SK-MEL-5 (cell line): ENCODE data around the gene PROB1. TPM values are rescaled to one million over a fixed set of nuclear protein-coding genes. Genes with fewer than 3 reads are reported as not detected.
A peak's percentile ranks its signal among the peaks of the same experiment; 100 is the strongest.
"Not testable (repeated sequence)": the region's sequence is repeated elsewhere in the genome, so short reads cannot be mapped to it uniquely, and the experiment has no call there.

Experiments used
- DNase-seq: peaks from one replicate; pipeline ENCODE4 v3.0.0-alpha.2; 2016; ENCODE audit warnings: low read depth, low spot score
- in situ Hi-C: cut with HindIII; loops from 2 replicates; pipeline ENCODE4 v1.10.0; 2016; ENCODE audit warnings: low sequenced_read_pairs, high pct_unique_total_duplicates, low pct_unique_long_range_greater_than_20kb
- polyA plus RNA-seq, 2 experiments: library from polyadenylated mRNA; depleted of rRNA; stranded (reverse); fragments of >200 nt; gene quantifications; 2 replicates each; pipeline ENCODE4 v1.2.3, GENCODE V29; 2015
- total RNA-seq: library from RNA; depleted of rRNA; stranded (reverse); fragments of >200 nt; shearing (Covaris generic); gene quantifications from 2 replicates; pipeline ENCODE4 v1.2.3, GENCODE V29; 2014; rRNA removed

Gene PROB1, protein sequence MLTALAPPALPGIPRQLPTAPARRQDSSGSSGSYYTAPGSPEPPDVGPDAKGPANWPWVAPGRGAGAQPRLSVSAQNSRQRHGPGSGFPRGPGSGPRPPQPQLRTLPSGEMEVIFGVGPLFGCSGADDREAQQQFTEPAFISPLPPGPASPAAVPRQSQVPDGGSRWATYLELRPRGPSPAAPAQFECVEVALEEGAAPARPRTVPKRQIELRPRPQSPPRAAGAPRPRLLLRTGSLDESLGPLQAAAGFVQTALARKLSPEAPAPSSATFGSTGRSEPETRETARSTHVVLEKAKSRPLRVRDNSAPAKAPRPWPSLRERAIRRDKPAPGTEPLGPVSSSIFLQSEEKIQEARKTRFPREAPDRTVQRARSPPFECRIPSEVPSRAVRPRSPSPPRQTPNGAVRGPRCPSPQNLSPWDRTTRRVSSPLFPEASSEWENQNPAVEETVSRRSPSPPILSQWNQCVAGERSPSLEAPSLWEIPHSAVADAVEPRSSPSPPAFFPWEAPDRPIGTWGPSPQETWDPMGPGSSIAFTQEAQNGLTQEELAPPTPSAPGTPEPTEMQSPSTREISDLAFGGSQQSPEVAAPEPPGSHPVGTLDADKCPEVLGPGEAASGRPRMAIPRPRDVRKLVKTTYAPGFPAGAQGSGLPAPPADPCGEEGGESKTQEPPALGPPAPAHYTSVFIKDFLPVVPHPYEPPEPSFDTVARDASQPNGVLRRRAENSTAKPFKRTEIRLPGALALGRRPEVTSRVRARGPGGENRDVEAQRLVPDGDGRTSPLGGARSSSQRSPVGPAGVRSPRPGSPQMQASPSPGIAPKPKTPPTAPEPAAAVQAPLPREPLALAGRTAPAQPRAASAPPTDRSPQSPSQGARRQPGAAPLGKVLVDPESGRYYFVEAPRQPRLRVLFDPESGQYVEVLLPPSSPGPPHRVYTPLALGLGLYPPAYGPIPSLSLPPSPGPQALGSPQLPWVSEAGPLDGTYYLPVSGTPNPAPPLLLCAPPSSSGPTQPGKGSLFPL
- 0.03 and 0.19 TPM in 2 replicates for total RNA-seq
- polyA plus RNA-seq (2015; cell fraction: cytosol; rRNA removed): 0.07 and 0.16 TPM in 2 replicates
- 1.2 and 1.7 TPM in 2 replicates for polyA plus RNA-seq (2015; cell fraction: nucleus; rRNA removed)

DNA sequence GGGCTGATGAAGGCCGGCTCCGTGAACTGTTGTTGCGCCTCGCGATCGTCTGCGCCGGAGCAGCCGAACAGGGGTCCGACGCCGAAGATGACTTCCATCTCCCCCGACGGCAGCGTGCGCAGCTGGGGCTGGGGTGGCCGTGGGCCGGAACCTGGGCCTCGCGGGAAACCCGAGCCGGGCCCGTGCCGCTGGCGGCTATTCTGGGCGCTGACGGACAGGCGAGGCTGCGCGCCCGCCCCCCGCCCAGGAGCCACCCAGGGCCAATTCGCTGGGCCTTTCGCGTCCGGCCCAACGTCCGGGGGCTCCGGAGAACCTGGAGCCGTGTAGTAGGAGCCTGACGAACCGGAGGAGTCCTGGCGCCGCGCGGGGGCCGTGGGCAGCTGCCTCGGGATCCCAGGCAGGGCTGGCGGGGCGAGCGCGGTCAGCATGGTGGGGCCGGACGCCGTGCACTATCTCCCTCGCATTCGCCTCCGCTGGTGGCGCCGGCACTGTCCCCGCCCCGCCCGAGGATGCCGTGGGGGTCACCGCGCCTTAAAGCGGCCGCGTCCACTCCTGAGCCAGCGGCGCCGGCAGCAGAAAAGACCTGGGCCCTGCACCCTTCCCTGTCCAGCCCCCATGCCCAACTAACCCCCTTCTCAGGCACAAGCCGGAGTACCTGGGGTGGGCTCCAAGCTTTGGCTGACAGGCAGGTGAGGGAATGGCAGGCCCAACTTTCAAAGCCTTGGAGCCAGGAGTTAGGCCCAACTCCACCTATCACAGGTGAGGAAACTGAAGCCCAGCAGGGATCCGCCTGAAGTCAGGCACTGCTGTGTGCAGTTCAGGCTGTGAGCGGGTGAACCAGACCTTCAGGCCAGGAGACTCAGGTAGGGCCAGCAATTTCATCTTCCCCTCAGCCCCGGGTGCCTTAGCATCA, at the start of gene PROB1:
PROB1 (minus strand) TSS at position 451 of the 913 bp plus-strand sequence; CDS start at position 428, 23 bp downstream.
- DNase-seq: no peak
- in situ Hi-C loops: no loop called here

DNA sequence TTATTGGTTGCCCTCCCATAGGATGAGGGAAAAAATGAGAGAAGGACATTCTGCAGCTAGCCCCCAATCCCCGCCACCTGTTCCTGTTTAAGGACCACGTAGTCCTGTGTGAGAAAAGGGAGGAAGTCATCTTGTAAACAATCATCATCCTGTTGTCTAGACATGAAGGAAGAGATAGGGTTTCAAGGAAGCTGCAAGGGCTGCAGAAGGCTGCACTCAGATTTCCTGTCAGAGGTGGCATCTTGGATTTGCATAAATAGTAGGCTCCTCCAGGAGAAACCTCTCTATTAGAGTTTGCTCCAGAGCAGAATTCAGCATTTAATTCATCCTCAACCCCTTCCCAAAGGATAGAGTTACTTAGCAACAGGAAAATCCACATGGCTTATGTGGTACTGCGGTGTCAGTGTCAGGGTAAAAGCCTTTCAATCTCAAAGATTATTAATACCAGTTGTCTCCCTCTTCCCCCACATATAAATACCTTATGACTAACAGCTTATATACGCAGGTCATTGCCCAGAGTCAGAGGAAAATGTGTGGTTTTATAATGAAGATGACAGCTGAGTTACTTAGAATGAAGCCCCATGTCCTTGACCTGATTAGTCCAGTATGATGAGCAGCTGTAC, 49.0 kb upstream of the PROB1 start:
- no peak for DNase-seq
- in situ Hi-C loops: no loop called here

DNA sequence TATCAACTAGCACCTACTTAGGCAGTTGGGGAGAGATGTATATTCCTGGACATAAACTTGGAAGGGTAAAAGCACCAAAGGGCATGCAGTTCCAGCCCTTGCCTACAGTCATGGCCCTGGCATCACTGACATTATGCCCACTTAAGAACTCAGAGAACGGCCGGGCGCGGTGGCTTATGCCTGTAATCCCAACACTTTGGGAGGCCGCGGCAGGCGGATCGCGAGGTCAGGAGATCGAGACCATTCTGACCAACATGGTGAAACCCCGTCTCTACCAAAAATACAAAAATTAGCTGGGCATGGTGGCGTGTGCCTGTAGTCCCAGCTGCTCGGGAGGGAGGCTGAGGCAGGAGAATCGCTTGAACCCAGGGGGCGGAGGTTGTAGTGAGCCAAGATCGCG, 45.5 kb upstream of the PROB1 start:
- in situ Hi-C loops, DNase-seq: not testable (repeated sequence)

DNA sequence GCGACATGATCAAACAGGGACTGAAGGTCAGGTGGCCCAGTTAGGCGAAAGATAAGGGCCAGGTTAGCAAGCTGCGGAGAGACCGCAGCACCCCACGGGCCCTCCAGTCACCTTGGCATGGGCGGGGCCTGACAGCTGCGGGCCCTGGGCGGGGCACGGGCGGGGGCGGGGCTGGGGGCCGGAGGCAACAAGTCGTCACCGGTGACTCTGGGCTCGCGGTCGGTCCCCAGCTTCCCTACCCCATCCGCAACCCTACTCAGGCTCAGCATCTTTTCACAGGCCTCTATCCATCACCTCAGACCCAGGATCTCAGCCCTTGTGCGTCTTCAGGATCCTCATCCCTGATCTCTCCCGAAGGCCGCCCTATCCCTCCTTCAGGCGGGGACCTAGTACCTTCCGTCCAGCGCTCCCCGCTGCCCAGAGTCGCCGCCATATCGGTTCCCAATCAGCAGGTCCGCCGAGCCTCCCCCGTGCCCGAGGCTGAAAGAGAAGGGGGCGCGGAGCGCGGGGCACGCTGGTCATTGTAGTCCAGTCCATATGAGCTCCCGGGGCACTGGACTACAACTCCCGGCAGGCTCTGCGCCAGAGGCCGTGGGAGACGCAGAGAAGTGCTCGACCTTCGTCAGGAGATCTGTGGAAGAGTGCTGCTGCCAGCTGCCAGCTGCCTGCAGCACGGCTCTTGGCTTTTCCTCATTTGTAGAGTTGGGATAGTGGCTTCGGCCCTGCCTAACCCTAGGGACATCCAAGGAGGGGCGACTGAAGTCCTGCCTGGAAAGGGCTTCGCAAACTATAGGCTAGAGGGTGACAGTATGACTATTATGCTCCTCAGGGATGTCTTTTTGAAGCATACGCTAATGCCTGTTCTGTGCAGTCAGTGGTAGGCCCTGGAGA, 44.4 kb upstream of the PROB1 start, which contains the start of gene DNAJC18:
DNAJC18 (minus strand) TSS at position 513 of the 891 bp plus-strand sequence; CDS start at position 433, 80 bp downstream.
- in situ Hi-C loops: no loop called here
- peak; percentile 92 for DNase-seq

DNA sequence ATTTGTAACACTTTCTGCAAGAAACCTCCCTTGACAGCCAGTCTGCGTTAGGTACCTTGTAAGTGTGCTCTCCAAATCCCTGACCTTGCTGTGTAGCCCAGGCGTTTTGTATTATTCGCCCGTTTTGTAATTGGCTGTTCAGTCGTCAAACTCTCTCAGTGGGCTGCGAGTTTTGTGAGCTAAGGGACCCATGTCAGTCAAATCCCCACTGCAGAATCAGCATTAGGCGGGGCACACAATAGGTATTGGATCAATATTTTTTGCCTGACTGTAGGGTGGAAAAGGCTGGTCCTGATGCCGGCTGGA, 43.8 kb upstream of the PROB1 start:
- in situ Hi-C loops: no loop called here
- DNase-seq: no peak

DNA sequence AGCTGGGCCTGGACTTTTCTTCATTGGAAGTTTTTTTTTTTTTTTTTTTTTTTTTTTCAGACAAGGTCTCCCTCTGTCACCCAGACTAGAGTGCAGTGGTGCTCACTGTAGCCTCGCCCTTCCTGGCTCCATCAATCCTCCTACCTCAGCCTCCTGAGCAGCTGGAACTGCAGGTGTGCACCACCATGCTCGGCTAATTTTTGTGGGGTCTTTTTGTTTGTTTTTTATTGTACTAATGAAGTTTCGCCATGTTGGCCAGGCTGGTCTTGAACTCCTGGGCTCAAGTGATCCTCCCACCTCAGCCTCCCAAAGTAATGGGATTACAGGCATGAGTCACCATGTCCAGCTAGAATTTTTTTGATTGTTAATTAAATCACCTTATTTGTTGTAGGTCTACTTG, 40.8 kb upstream of the PROB1 start:
- in situ Hi-C loops: no loop called here
- no peak for DNase-seq

DNA sequence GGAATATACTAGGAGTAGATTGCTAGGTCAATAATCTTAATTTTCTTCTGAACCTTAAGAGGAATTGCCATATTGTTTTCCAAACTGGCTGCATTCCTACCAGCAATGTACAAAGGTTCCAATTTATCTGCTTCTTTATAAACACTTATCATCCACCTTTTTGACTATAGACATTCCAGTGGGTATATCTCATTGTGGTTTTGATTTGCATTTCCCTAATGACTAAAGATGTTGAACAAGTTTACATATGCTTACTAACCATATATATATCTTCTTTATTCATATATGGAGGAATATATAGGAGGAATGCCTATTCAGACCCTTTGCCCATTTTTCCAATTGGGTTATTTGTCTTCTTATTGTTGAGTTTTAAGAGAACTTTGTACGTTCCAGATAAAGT, 36.8 kb upstream of the PROB1 start:
- DNase-seq: no peak
- in situ Hi-C loops: no loop called here

DNA sequence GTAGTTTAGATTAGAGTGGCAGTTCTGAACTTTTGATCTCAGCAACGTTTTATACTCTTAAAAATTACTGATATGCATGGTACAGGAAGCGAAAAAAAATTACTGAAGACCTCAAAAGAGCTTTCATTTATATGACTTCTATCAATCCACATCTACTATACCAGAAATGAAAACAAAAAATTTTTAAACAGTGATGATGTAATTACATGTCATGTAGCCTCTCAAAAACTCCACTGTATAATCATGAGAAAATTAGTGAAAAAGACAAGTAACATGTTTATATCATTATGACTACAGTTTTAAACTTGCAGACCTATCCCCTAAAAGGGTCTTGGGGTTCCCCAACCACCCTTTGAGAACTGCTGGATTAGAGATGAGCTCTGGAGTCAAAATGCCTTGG, 35.1 kb upstream of the PROB1 start:
- no peak for DNase-seq
- in situ Hi-C loops: no loop called here

DNA sequence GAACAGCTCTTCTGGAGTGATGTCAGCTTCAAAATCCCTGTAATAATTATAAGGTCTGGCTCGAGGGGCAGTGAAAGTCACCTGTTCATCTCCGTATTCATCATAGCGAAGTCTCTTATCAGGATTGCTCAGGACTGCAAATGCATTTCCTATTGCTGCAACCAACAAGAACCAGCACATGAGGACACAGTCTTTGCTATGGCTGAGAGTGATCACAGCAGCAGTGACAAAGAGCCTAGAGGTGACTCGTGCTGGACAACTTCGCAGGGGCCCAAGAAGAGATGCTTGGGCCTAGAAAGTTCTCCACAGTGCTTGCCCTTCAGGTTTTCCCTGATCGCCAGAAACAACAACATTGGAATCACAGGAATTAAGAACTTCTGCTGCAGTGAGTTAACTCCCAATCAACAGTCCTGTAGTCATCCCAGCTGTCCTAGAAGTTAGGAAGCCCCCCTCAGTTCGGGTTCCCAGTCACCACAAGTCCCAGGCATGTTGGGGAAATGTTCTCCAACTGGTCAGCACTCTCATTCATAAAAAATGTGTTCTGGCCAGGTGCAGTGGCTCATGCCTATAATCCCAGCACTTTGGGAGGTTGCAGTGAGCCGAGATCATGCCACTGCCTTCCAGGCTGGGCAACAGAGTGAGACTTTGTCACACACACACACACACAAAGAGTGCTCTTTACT, 31.4 kb upstream of the PROB1 start:
- in situ Hi-C loops: no loop called here
- no peak for DNase-seq

DNA sequence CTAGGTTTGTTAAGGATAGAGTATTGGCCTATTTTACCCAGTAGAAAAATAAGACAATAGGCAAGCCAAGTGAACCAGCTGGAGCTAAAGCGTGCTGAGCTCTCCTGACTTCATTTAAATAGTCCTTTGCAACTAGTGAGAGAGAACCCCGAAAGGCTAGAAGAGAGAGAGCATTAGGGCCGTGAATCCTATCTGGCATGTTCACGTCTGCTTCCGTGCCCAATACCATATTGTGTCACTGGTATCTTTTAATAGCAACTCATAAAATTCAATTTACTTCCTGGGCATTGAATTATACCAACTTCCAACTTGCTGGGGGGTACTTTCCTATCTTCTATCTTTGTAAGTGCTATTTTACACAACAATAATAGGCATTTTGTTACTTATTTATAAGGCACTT, 30.6 kb upstream of the PROB1 start:
- in situ Hi-C loops: no loop called here
- no peak for DNase-seq

DNA sequence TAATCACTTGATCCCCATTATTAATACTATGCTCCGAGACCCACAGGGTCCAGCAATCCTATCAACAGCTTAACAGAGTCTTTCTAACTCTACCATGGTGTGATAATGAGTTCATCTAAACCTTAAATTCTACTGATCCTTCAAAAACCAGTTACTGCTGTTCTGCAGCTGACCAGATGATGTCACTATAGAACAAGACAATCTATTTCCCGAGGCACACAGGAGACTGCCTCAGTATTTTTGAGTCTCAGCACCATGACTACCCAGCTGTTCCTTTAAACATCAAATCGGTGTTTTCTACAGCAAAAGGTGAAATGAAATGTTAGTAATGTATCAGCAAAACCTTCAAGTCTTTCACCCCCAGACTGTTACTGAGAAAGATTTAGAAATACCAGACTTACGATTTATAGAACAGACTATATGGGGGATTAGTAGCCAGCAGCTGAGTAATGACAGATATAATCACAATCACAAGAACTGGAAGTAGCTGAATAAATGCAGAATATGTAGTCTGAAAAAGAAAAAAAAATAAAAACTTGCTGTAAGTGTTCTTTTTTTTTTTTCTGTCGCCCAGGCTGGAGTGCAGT, 27.5 kb upstream of the PROB1 start:
- in situ Hi-C loops: loop anchor here (25.0 kb wide), 1 partner anchor 140 kb away; the partner anchor contains the start of gene UBE2D2
- DNase-seq: peak; percentile 84

DNA sequence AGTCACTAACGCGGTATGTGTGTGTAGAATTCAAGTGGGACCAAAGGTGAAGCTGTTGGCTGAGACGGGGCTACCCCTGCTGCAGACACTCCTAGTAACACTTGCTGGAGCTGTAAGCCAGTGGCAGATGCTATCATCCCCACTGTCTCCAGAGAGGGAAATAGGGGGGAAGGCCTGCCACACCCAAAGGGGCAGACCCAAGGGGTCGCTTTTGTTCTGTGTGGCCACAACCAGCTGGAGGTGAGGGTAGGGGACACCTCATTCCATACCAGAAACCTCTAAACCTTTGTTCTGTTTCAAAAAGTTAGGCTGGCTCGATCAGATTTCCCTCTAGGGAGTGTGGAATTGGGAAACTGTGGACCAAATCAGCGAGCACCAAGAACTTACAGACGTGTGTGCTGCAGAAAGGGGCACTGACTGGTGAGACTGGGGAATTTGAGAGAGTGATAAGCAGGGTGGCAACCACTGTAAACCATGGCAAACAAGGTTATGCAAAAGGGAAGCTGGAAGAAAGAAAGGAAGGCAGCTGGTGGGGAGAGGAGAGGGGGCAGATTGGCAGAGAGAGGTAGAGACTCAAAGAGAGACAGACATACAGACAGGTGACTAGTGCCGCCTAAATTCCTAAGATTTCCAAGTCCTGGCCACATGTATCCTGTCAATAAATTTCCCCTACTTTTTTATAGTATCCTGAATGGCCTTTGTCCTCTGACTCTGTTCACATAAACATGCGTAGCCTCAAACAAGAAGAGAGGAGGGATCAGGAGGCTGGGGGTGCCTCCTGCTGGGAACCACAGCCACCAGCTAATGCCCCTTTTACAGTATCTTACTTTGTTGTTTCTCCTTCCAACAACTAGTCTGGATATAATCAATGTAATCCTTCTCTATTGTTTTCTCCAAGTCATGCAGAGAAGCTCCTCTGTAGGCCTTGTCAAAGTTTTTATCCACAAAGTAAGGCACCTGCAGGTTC, 24.6 kb upstream of the PROB1 start:
- DNase-seq: no peak
- in situ Hi-C loops: loop anchor here (25.0 kb wide), 1 partner anchor 143 kb away; the partner anchor contains the start of gene UBE2D2

DNA sequence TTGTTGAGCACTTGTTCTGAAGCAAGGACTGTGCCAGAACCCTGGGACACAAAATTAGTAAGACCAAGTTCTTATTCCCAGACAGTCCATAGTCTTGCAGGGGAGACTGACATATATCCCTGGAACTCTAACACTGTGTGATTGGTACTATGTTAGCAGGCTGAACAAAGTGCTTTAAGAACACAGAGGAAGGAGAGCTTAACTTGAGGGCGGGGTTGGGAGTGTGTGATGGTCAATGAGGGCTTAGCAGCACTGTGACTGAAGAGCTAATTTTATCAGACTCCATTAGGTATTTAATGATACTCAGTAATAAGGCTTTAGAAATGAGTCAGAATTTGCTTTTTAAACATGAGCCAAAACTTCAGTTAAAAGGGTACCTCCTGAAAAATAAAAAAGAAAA, 23.9 kb upstream of the PROB1 start:
- DNase-seq: no peak
- in situ Hi-C loops: loop anchor here (25.0 kb wide), 1 partner anchor 144 kb away; the partner anchor contains the start of gene UBE2D2

DNA sequence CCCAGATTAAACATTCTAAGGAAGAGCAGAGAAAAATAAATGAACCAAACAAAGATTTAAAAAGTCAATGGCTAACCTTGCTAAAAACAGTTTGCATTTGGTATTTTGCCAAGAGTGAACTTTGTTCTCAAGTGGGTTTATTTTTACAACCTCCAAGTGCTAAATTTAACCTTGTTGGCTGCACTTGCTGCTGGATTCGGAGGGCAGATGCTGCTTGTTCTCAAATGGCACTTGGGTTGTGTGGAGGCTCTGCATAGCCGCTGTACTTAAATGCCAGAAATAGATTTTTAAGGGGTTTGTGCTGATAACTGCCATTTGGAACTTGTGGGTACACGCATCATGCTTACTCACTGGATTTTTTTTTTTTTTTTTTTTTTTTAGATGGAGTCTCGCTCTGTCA, 22.3 kb upstream of the PROB1 start:
- DNase-seq: no peak
- in situ Hi-C loops: loop anchor here (25.0 kb wide), 1 partner anchor 145 kb away; the partner anchor contains the start of gene UBE2D2
